OCI-LY1 (cell line): ENCODE results near the gene CHRM2.

Experiments
- H2AFZ ChIP-seq: fragments of 200-600 bp; sonication (generic), shearing (Covaris generic); 2 replicates; pipeline ENCODE4 v1.6.0; 2014; ENCODE audit warnings: antibody characterized with exemption, mild to moderate bottlenecking, low read length
- H3F3A ChIP-seq: fragments of 200-600 bp; sonication (generic), shearing (Covaris generic); 2 replicates; pipeline ENCODE4 v1.6.0; 2014; ENCODE audit warnings: mild to moderate bottlenecking, antibody characterized with exemption, low read length, moderate library complexity; ENCODE audit not compliant: insufficient read depth
- H3K27ac ChIP-seq: fragments of 200-600 bp; sonication (generic); 2 replicates; pipeline ENCODE4 v1.5.1; 2014; ENCODE audit warnings: low read length, mixed run types, mild to moderate bottlenecking, low read depth; ENCODE audit not compliant: poor library complexity, severe bottlenecking
- H3K27me3 ChIP-seq: fragments of 200-600 bp; sonication (generic); 2 replicates; pipeline ENCODE4 v1.6.0; 2014; ENCODE audit warnings: antibody characterized with exemption, mild to moderate bottlenecking, low read length, moderate library complexity; ENCODE audit not compliant: insufficient read depth
- H3K36me3 ChIP-seq: fragments of 200-600 bp; sonication (generic); 2 replicates; pipeline ENCODE4 v1.6.1; 2014; ENCODE audit warnings: mild to moderate bottlenecking, antibody characterized with exemption, low read length, moderate library complexity, mixed read lengths; ENCODE audit not compliant: insufficient read depth
- H3K4me1 ChIP-seq: fragments of 200-600 bp; sonication (generic); 2 replicates; pipeline ENCODE4 v1.5.1; 2014; ENCODE audit warnings: mild to moderate bottlenecking, low read length, moderate library complexity; ENCODE audit not compliant: insufficient read depth, severe bottlenecking
- H3K4me2 ChIP-seq: fragments of 200-600 bp; sonication (generic), shearing (Covaris generic); 2 replicates; pipeline ENCODE4 v1.6.1; 2014; ENCODE audit warnings: low read length
- H3K4me3 ChIP-seq: fragments of 200-600 bp; sonication (generic); 2 replicates; pipeline ENCODE4 v1.5.1; 2014; ENCODE audit warnings: low read length, low read depth, mild to moderate bottlenecking, mixed read lengths; ENCODE audit not compliant: poor library complexity, severe bottlenecking
- H3K79me2 ChIP-seq: fragments of 200-600 bp; shearing (Covaris generic); 2 replicates; pipeline ENCODE4 v1.6.1; 2016; ENCODE audit warnings: mixed run types, low read length, mixed read lengths; ENCODE audit not compliant: insufficient read depth
- H3K9ac ChIP-seq: fragments of 200-600 bp; sonication (generic), shearing (Covaris generic); 2 replicates; pipeline ENCODE4 v1.6.1; 2014; ENCODE audit warnings: mild to moderate bottlenecking, low read length, mixed read lengths
- H3K9me2 ChIP-seq: fragments of 200-600 bp; sonication (generic), shearing (Covaris generic); 2 replicates; pipeline ENCODE4 v1.6.1; 2014; ENCODE audit warnings: low read depth, mild to moderate bottlenecking, low read length, mixed read lengths
- H3K9me3 ChIP-seq: fragments of 200-600 bp; shearing (Covaris generic); 2 replicates; pipeline ENCODE4 v1.6.1; 2014; ENCODE audit warnings: low read length, mixed read lengths
- H4K20me1 ChIP-seq: fragments of 200-600 bp; sonication (generic), shearing (Covaris generic); 2 replicates; pipeline ENCODE4 v1.6.0; 2016; ENCODE audit warnings: mild to moderate bottlenecking, low read length; ENCODE audit not compliant: insufficient read depth
- EZH2 ChIP-seq: fragments of 200-600 bp; sonication (generic), shearing (Covaris generic); IDR thresholded peaks from 2 replicates; pipeline ENCODE4 v1.8.0; 2017; ENCODE audit warnings: borderline replicate concordance, mixed run types, mild to moderate bottlenecking, antibody characterized with exemption, low read length, moderate library complexity, mixed read lengths
- TF ChIP-seq, protein P1 (sequence below): fragments of 200-600 bp; sonication (generic), shearing (Covaris generic); IDR thresholded peaks from 2 replicates; pipeline ENCODE4 v1.5.1; 2017; ENCODE audit warnings: mild to moderate bottlenecking, antibody characterized with exemption, low read length, moderate library complexity, mixed read lengths

Gene CHRM2

GRCh38 chr7:137036768-137037167, 168.3 kb downstream of the CHRM2 start:
- Histone ChIP-seq H4K20me1 (no peaks in the 10 kb centered on the region), H3K4me3 (no peak overlapping the region), H3K9me2 (no peaks in the 10 kb centered on the region; the same call in 1 of the 2 replicates), H3K36me3 (no peaks in the 10 kb centered on the region), H3F3A (no peaks in the 10 kb centered on the region), H3K27ac (no peak overlapping the region), H3K9me3 (no peaks in the 10 kb centered on the region), H2AFZ (no peak overlapping the region), H3K9ac (no peak overlapping the region), H3K27me3 (no peaks in the 10 kb centered on the region), H3K79me2 (no peaks in the 10 kb centered on the region), H3K4me1 (no peaks in the 10 kb centered on the region), H3K4me2 (no peak overlapping the region)
- TF ChIP-seq, protein P1, sequence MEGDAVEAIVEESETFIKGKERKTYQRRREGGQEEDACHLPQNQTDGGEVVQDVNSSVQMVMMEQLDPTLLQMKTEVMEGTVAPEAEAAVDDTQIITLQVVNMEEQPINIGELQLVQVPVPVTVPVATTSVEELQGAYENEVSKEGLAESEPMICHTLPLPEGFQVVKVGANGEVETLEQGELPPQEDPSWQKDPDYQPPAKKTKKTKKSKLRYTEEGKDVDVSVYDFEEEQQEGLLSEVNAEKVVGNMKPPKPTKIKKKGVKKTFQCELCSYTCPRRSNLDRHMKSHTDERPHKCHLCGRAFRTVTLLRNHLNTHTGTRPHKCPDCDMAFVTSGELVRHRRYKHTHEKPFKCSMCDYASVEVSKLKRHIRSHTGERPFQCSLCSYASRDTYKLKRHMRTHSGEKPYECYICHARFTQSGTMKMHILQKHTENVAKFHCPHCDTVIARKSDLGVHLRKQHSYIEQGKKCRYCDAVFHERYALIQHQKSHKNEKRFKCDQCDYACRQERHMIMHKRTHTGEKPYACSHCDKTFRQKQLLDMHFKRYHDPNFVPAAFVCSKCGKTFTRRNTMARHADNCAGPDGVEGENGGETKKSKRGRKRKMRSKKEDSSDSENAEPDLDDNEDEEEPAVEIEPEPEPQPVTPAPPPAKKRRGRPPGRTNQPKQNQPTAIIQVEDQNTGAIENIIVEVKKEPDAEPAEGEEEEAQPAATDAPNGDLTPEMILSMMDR = no peak
- no peak for TF ChIP-seq EZH2

DNA sequence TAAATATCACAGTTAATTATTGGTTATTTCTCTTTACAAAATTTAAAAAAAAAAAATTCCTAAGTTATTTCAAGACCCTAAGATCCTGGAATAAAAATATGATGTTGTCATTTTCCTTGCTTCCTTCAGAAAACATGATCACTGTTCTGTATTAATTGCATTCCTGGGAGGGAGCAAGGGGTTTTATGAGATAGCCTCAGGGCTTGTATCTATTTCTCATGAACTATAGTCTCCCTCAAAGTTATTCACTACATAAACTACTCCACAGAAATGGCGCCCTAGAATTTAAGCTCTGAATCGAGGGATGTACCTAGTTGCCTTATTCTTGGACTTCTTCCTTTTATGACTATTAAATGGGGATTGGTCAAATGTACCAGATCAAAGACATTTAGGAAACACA, 170.3 kb downstream of the CHRM2 start:
- Histone ChIP-seq H3K9ac (no peak overlapping the region), H3K9me3 (no peaks in the 10 kb centered on the region)

DNA sequence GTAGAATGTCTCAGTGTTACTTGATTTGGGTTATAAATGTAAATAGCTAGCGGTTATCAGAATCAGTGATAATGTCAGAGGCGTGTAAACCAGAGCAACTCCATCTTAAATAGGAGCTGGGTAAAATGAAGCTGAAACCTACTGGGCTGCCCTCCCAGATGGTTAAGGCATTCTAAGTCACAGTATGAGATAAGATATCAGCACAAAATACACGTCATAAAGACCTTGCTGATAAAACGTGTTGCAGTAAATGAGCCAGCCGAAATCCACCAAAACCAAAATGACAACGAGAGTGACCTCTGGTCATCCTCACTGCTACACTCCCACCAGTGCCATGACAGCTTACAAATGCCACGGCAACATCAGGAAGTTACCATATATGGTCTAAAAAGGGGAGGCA, 172.3 kb downstream of the CHRM2 start:
- Histone ChIP-seq H3K9ac (no peak overlapping the region), H3K9me2 (no peaks in the 10 kb centered on the region; the same call in 1 of the 2 replicates), H3K27me3 (no peaks in the 10 kb centered on the region), H3K4me3 (no peak overlapping the region), H3K36me3 (no peaks in the 10 kb centered on the region), H3K4me1 (no peaks in the 10 kb centered on the region), H2AFZ (no peak overlapping the region), H4K20me1 (no peaks in the 10 kb centered on the region), H3K4me2 (no peak overlapping the region), H3K79me2 (no peaks in the 10 kb centered on the region), H3K27ac (no peak overlapping the region), H3F3A (no peaks in the 10 kb centered on the region), H3K9me3 (no peaks in the 10 kb centered on the region)
- TF ChIP-seq, protein P1 = no peak
- no peak for TF ChIP-seq EZH2

More for the DNA sequence above, 170.3 kb downstream of the CHRM2 start:
- H3K79me2 ChIP-seq = no peaks in the 10 kb centered on the region
- H3F3A ChIP-seq = no peaks in the 10 kb centered on the region
- no peaks in the 10 kb centered on the region; the same call in 1 of the 2 replicates for H3K9me2 ChIP-seq
- H3K4me3 ChIP-seq = no peak overlapping the region
- no peak overlapping the region for H3K4me2 ChIP-seq
- no peaks in the 10 kb centered on the region for H3K36me3 ChIP-seq
- H2AFZ ChIP-seq = no peak overlapping the region
- H3K27me3 ChIP-seq = no peaks in the 10 kb centered on the region
- no peak for TF ChIP-seq EZH2
- TF ChIP-seq, protein P1 = no peak
- H3K27ac ChIP-seq = no peak overlapping the region
- H3K4me1 ChIP-seq = no peaks in the 10 kb centered on the region
- no peaks in the 10 kb centered on the region for H4K20me1 ChIP-seq
